ENCODE data around the gene CD177.

DNA sequence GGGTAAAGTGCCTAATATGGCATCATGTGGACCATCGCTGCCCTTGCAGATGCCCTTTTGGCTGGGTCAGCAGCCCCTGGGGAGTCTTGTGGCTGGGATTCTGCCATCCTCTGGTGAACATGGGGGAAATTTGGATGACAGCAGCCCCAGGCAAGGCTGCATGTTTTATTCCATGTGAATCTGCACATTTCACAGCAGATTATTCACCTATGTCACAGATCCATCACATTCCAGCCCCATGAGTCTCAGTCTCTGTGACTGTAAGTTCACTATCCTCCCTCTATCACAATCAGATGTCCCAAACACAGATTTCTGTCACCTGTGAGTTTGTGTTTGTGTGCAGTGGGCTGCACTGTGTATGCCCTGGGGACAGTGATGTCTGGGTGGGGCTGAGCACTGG is 47.4 kb upstream of the CD177 start:
- TF ChIP-seq CTCF (IDR thresholded peaks at IDR 0.05) (no peak), POLR2A (IDR thresholded peaks at IDR 0.05) (no peak)
